Colonic mucosa (tissue), 4 donors: ENCODE measurements around the gene MYH7. TPM values are rescaled to one million over a fixed set of nuclear protein-coding genes. Genes with fewer than 3 reads are reported as not detected.

Experiments used
- DNase-seq: peaks from one replicate; pipeline ENCODE4 v3.0.0-alpha.2; 2020
- H3K27ac ChIP-seq: fragments of 200-600 bp; one replicate; pipeline ENCODE4 v1.8.0; 2021
- H3K27me3 ChIP-seq: fragments of 200-600 bp; one replicate; pipeline ENCODE4 v1.8.0; 2021
- H3K36me3 ChIP-seq: fragments of 200-600 bp; one replicate; pipeline ENCODE4 v1.8.0; 2021
- H3K4me1 ChIP-seq: fragments of 200-600 bp; one replicate; pipeline ENCODE4 v1.8.0; 2021; ENCODE audit warnings: mild to moderate bottlenecking
- H3K4me3 ChIP-seq: fragments of 200-600 bp; one replicate; pipeline ENCODE4 v1.8.0; 2021
- H3K9ac ChIP-seq, 2 donors: one replicate each; pipeline ENCODE4 v1.7.0; 2013; ENCODE audit warnings: control low read depth in 2 of 2, low read depth in 2 of 2, low read length in 2 of 2
- H3K9me3 ChIP-seq: fragments of 200-600 bp; one replicate; pipeline ENCODE4 v1.8.0; 2021
- intact Hi-C: fragments of 100-400 bp; cut with DNase I; formaldehyde crosslinking; loops from one replicate; pipeline ENCODE4 v1.14.1; 2022
- total RNA-seq, 2 donors: library from RNA; stranded (reverse); fragmentation: NEBNext Ultra II Directional in 1 of 2; extraction: Animal tissue kit (Norgen Biotek cat#: 25700) in 1 of 2; gene quantifications; one replicate each; pipeline ENCODE4 v1.2.1, GENCODE V29; 2021
- TF ChIP-seq, protein P1 (sequence below): fragments of 200-600 bp; IDR thresholded peaks from one replicate; pipeline ENCODE4 v1.8.0; 2022; ENCODE audit warnings: antibody characterized with exemption, mild to moderate bottlenecking
- donor health status: healthy.
- donor health status: DM: no; HTN: no; CAD: no.
- donor health status: DM: no; HTN: no; CAD: no.

MYH7 gene
- total RNA-seq, 2 donors from 2014 or later = 1.2 TPM; not detected in 1

DNA sequence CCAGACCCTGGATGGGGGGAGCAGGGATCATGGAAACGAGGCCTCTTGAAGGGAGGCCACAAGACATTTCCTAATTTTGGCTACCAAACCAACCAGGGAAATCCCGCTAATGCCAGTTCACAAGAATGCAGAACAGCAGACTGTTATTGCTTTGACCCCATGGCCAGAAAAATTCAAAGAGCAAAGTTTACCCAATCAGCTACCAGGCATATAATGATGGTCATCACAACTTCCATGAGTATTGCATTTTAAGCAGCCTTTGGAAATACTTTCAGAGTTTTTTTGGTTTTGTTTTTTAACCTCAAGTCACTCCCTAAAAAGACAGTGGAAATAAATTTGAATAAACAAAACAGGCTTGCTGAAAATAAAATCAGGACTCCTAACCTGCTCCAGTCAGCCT, 63.0 kb downstream of the MYH7 start, which contains the start of gene IL25:
TSS of gene IL25 (plus strand) at position 301 of the 400 bp plus-strand sequence.
- no peak within 1 kb of the TSS for H3K4me3 ChIP-seq
- TF ChIP-seq, protein P1, sequence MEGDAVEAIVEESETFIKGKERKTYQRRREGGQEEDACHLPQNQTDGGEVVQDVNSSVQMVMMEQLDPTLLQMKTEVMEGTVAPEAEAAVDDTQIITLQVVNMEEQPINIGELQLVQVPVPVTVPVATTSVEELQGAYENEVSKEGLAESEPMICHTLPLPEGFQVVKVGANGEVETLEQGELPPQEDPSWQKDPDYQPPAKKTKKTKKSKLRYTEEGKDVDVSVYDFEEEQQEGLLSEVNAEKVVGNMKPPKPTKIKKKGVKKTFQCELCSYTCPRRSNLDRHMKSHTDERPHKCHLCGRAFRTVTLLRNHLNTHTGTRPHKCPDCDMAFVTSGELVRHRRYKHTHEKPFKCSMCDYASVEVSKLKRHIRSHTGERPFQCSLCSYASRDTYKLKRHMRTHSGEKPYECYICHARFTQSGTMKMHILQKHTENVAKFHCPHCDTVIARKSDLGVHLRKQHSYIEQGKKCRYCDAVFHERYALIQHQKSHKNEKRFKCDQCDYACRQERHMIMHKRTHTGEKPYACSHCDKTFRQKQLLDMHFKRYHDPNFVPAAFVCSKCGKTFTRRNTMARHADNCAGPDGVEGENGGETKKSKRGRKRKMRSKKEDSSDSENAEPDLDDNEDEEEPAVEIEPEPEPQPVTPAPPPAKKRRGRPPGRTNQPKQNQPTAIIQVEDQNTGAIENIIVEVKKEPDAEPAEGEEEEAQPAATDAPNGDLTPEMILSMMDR = no peak
- no peak within 1 kb of the TSS for H3K9ac ChIP-seq
- no peaks in the 10 kb centered on the region for H3K27me3 ChIP-seq
- no peaks in the 10 kb centered on the region for H3K9me3 ChIP-seq
- no peak within 1 kb of the TSS for H3K27ac ChIP-seq
- no peak for DNase-seq
- intact Hi-C loops = no loop called here
- H3K4me1 ChIP-seq = no peaks in the 10 kb centered on the region
- no peaks in the 10 kb centered on the region for H3K36me3 ChIP-seq

DNA sequence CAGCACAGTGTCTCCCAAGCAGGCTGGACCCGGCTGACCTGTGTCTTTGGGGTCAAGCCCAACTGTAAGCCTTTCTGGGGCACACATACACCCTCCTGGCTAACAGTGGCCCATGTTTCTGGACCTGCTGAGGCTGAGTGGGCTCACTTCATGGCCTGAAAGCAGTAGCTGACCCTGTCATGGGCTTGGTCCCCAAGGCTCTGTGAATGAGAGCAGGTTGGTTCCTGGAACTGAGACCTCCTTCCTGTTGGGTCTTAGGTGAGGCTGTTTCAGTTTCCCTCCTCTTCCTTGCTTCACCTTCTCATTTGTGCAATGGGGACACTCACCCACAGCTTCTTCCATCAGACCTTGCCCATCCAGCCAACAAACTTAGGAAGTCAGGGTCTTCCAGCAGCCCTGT, 63.6 kb downstream of the MYH7 start:
- no peak overlapping the region for H3K27ac ChIP-seq
- H3K27me3 ChIP-seq = no peaks in the 10 kb centered on the region
- H3K4me1 ChIP-seq = no peaks in the 10 kb centered on the region
- H3K36me3 ChIP-seq = no peaks in the 10 kb centered on the region
- no peak overlapping the region for H3K4me3 ChIP-seq
- DNase-seq = no peak
- no peak overlapping the region for H3K9ac ChIP-seq
- TF ChIP-seq, protein P1 = no peak
- intact Hi-C loops = no loop called here
- H3K9me3 ChIP-seq = no peaks in the 10 kb centered on the region

DNA sequence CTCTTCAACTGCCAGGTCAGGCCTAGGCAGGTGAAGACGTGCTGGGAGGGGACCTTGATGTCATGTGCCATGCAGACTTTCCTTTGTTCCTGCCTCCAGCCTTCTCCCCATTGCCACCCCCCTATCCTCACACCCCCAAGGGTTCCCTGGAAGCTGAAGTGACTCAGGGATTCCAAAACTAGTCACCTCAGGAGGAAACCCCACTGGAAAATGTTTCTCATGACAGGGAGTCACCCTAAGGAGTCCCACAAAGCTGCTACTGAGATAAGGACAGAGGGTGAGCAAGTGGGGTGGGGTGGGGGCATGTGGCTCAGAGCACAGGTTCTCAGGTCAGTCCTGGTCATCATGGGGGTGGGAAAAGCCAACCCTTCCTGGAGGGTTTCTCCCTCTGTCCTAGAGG, 65.2 kb downstream of the MYH7 start:
- intact Hi-C loops = no loop called here
- H3K36me3 ChIP-seq = no peaks in the 10 kb centered on the region
- TF ChIP-seq, protein P1 = no peak
- H3K27ac ChIP-seq = no peak overlapping the region
- no peaks in the 10 kb centered on the region for H3K4me1 ChIP-seq
- DNase-seq = no peak
- H3K9ac ChIP-seq = no peak overlapping the region
- H3K27me3 ChIP-seq = peaks cover 10% of the 10 kb centered on the region
- H3K9me3 ChIP-seq = no peaks in the 10 kb centered on the region
- H3K4me3 ChIP-seq = no peak overlapping the region

DNA sequence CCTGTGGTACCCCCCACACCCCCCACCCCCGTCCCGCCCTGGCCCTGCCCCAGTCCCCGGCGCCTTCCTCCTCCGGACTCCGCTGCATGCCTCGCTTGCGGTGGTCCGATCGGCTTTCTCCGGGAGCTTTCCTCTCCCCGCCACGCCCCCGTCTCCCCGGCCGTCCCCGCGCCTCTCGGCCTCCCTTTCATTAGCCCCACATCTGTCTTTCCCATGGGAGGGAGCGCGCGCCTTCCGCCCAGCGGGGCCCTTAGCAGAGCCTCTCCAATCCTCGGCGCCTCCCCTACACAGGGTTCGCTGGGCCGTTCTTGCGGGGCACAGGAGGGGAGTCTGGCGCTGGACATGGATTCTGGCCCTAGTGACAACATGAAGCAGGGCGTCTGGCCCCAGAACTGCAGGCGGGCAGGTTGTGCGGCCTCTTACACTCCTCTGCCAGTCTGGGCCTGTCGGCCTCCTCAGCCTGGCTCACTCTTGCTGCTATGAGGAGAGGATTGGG, 69.0 kb downstream of the MYH7 start:
- Histone ChIP-seq H3K27ac (peak overlapping the region; percentile 82), H3K36me3 (no peaks in the 10 kb centered on the region), H3K4me3 (no peak overlapping the region), H3K27me3 (peaks cover 22% of the 10 kb centered on the region), H3K9me3 (no peaks in the 10 kb centered on the region), H3K9ac (peak overlapping the region; percentile 26 to 43), H3K4me1 (no peaks in the 10 kb centered on the region)
- intact Hi-C loops = no loop called here
- TF ChIP-seq, protein P1 = no peak
- DNase-seq = peak; percentile 46

DNA sequence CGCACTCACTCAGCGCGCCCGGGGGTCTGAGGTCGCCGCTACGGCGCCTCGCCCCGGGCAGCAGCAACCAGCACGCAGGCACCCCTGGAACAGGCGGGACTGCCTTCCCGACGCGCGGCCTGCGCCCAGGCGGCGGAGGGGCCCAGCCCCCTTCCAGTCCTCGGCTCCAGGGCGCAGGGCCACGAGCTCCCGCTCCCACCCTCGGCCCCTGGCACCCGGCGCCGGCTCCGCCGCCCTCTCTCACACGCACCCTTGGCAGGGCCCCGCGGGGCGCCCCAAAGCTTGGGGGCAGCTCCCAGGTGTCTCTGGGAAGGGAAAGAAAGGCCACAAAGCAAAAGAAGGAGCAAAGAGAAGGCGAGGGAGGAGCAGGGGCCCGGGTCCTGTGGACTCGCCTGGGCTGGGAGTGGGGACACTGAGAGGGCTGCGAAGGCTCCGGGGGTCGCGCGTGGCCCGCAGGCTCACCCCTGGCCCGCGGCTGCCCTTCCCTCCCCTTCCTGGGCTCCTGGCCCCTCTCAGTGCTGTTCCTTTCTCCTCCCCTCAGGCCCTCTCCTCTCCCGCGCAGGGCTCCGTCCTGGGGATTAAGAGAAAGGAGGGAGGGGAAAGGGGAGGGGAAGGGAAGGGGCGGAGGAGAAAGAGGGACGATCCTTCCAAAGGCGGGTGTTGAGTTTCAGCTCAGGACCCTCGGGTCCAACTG, 69.6 kb downstream of the MYH7 start:
- Histone ChIP-seq H3K27me3 (peaks cover 22% of the 10 kb centered on the region), H3K9me3 (no peaks in the 10 kb centered on the region), H3K9ac (peak overlapping the region; percentile 19 to 76), H3K4me1 (no peaks in the 10 kb centered on the region), H3K4me3 (peak overlapping the region; percentile 27), H3K27ac (peak overlapping the region; percentile 82), H3K36me3 (no peaks in the 10 kb centered on the region)
- intact Hi-C loops = no loop called here
- TF ChIP-seq, protein P1 = no peak
- peak; percentile 53 for DNase-seq
